Neural cell (in vitro differentiated cells): ENCODE measurements around the gene ZMAT5. TPM values are rescaled to one million over a fixed set of nuclear protein-coding genes. Genes with fewer than 3 reads are reported as not detected.

Experiments
- H2AFZ ChIP-seq: fragments of 200-600, 300-800 bp; sonication (generic), shearing (Covaris generic); 2 replicates; pipeline ENCODE4 v1.6.0; 2014; ENCODE audit warnings: low read depth, mild to moderate bottlenecking, antibody characterized with exemption, low read length, moderate library complexity
- H3F3A ChIP-seq: fragments of 200-600 bp; shearing (Covaris generic); 2 replicates; pipeline ENCODE4 v1.6.1; 2016; ENCODE audit warnings: mild to moderate bottlenecking, moderate library complexity, mixed read lengths, antibody characterized with exemption, low read length; ENCODE audit not compliant: insufficient read depth, poor library complexity, severe bottlenecking
- H3K27ac ChIP-seq: fragments of 200-600, 300-800 bp; sonication (generic), shearing (Covaris generic); 2 replicates; pipeline ENCODE4 v1.5.1; 2014; ENCODE audit warnings: mild to moderate bottlenecking, low read length, moderate library complexity
- H3K27me3 ChIP-seq: fragments of 300-800, 200-600 bp; sonication (generic), shearing (Covaris generic); 2 replicates; pipeline ENCODE4 v1.6.0; 2014; ENCODE audit warnings: mild to moderate bottlenecking, low read depth, low read length, moderate library complexity; ENCODE audit not compliant: insufficient read depth
- H3K36me3 ChIP-seq: fragments of 300-800, 200-600 bp; sonication (generic), shearing (Covaris generic); 2 replicates; pipeline ENCODE4 v1.5.1; 2014; ENCODE audit warnings: mild to moderate bottlenecking, antibody characterized with exemption, low read length, moderate library complexity; ENCODE audit not compliant: insufficient read depth
- H3K4me2 ChIP-seq: fragments of 300-800, 200-600 bp; sonication (generic), shearing (Covaris generic); 2 replicates; pipeline ENCODE4 v1.6.0; 2014; ENCODE audit warnings: mild to moderate bottlenecking, low read length
- H3K4me3 ChIP-seq: fragments of 300-800, 200-600 bp; sonication (generic), shearing (Covaris generic); 2 replicates; pipeline ENCODE4 v1.5.1; 2014; ENCODE audit warnings: mild to moderate bottlenecking, low read length, moderate library complexity
- H3K79me2 ChIP-seq: fragments of 200-600 bp; shearing (Covaris generic); replicated peaks from 2 replicates; pipeline ENCODE4 v1.6.0; 2014; ENCODE audit warnings: mild to moderate bottlenecking, low read length, moderate library complexity; ENCODE audit not compliant: insufficient read depth
- H3K9ac ChIP-seq: fragments of 300-800, 200-600 bp; sonication (generic), shearing (Covaris generic); 2 replicates; pipeline ENCODE4 v1.6.1; 2016; ENCODE audit warnings: mild to moderate bottlenecking, low read length, mixed read lengths
- H3K9me2 ChIP-seq: fragments of 200-600 bp; shearing (Covaris generic); 2 replicates; pipeline ENCODE4 v1.6.1; 2016; ENCODE audit warnings: mild to moderate bottlenecking, low read length, mixed read lengths; ENCODE audit not compliant: insufficient read depth
- H3K9me3 ChIP-seq: fragments of 200-600, 300-800 bp; sonication (generic), shearing (Covaris generic); 2 replicates; pipeline ENCODE4 v1.6.1; 2016; ENCODE audit warnings: mild to moderate bottlenecking, mixed run types, low read length, moderate library complexity, mixed read lengths
- H4K20me1 ChIP-seq: fragments of 200-600 bp; shearing (Covaris generic); 2 replicates; pipeline ENCODE4 v1.6.1; 2016; ENCODE audit warnings: mild to moderate bottlenecking, mixed run types; ENCODE audit not compliant: insufficient read depth
- EP300 ChIP-seq: fragments of 450-650 bp; conservative IDR thresholded peaks from 2 replicates; pipeline ENCODE4 v1.6.1; 2014; ENCODE audit warnings: antibody characterized with exemption, mild to moderate bottlenecking, moderate library complexity; ENCODE audit not compliant: poor library complexity, severe bottlenecking
- EZH2 ChIP-seq: fragments of 200-600, 300-800 bp; shearing (Covaris generic), sonication (generic); IDR thresholded peaks from 2 replicates; pipeline ENCODE4 v1.6.1; 2014; ENCODE audit warnings: antibody characterized with exemption, low read length, borderline replicate concordance, mild to moderate bottlenecking; ENCODE audit not compliant: insufficient read depth, poor library complexity, severe bottlenecking
- MXI1 ChIP-seq: fragments of 450-650 bp; conservative IDR thresholded peaks from 2 replicates; pipeline ENCODE4 v1.6.1; 2014; ENCODE audit warnings: antibody characterized with exemption, mild to moderate bottlenecking; ENCODE audit not compliant: poor library complexity, severe bottlenecking
- POLR2AphosphoS5 ChIP-seq: IDR thresholded peaks from 2 replicates; pipeline ENCODE4 v1.6.1; 2012
- RAD21 ChIP-seq: fragments of 450-650 bp; conservative IDR thresholded peaks from 2 replicates; pipeline ENCODE4 v1.6.1; 2014; ENCODE audit warnings: antibody characterized with exemption, mild to moderate bottlenecking, moderate library complexity
- SMC3 ChIP-seq: fragments of 450-650 bp; conservative IDR thresholded peaks from 2 replicates; pipeline ENCODE4 v1.6.1; 2014; ENCODE audit warnings: antibody characterized with exemption, mild to moderate bottlenecking, moderate library complexity; ENCODE audit not compliant: poor library complexity
- TAF1 ChIP-seq: IDR thresholded peaks from 2 replicates; pipeline ENCODE4 v1.6.1; 2012; ENCODE audit warnings: low read depth
- polyA plus RNA-seq: library from polyadenylated mRNA; depleted of rRNA; stranded (reverse); fragments of >200 nt; gene quantifications from 2 replicates; pipeline ENCODE4 v1.2.3, GENCODE V29; 2014
- TF ChIP-seq, protein P1 (sequence below): fragments of 450-650 bp; IDR thresholded peaks from 2 replicates; pipeline ENCODE4 v1.5.1; 2014; ENCODE audit warnings: antibody characterized with exemption, mild to moderate bottlenecking, moderate library complexity; ENCODE audit not compliant: poor library complexity, severe bottlenecking
- TF ChIP-seq, protein P2 (sequence below): IDR thresholded peaks from 2 replicates; pipeline ENCODE4 v1.6.1; 2012; ENCODE audit warnings: borderline replicate concordance

Gene ZMAT5
- polyA plus RNA-seq, 1 donor from 2014 or later, result 54.9 TPM

DNA sequence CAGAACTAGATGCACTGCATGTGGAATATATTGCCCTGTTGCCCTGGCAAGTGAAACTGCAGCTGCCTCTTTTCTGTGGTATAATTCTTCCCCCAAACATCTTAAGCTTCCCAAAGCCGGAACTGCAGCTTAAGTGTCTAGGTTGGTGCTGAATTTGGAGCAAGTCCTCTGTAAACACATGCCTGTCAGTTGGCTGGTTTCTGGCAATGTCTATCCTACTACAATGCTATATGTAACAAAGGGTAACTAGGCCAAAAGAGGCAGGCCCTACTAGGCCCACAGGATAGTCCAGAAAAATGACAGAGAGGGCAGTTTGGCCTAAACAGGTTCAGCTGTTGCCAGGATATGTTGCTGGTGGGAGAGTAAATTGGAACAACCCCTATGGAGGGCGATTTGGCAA lies 43.4 kb upstream of the ZMAT5 start:
- H3K27me3 ChIP-seq, result no peaks in the 10 kb centered on the region
- H3K36me3 ChIP-seq, result peaks cover 17% of the 10 kb centered on the region
- H3K9ac ChIP-seq, result no peak overlapping the region
- H2AFZ ChIP-seq, result no peak overlapping the region
- no peaks in the 10 kb centered on the region for H3K9me2 ChIP-seq
- no peaks in the 10 kb centered on the region for H3K9me3 ChIP-seq
- H3K4me3 ChIP-seq, result no peak overlapping the region
- H3F3A ChIP-seq, result no peaks in the 10 kb centered on the region
- no peaks in the 10 kb centered on the region for H4K20me1 ChIP-seq
- no peaks in the 10 kb centered on the region for H3K79me2 ChIP-seq
- H3K27ac ChIP-seq, result no peak overlapping the region
- no peak overlapping the region for H3K4me2 ChIP-seq
- TF ChIP-seq SMC3, result no peak
- TF ChIP-seq POLR2AphosphoS5, result no peak
- TF ChIP-seq EZH2, result no peak
- no peak for TF ChIP-seq EP300
- TF ChIP-seq TAF1, result no peak
- TF ChIP-seq, protein P1, sequence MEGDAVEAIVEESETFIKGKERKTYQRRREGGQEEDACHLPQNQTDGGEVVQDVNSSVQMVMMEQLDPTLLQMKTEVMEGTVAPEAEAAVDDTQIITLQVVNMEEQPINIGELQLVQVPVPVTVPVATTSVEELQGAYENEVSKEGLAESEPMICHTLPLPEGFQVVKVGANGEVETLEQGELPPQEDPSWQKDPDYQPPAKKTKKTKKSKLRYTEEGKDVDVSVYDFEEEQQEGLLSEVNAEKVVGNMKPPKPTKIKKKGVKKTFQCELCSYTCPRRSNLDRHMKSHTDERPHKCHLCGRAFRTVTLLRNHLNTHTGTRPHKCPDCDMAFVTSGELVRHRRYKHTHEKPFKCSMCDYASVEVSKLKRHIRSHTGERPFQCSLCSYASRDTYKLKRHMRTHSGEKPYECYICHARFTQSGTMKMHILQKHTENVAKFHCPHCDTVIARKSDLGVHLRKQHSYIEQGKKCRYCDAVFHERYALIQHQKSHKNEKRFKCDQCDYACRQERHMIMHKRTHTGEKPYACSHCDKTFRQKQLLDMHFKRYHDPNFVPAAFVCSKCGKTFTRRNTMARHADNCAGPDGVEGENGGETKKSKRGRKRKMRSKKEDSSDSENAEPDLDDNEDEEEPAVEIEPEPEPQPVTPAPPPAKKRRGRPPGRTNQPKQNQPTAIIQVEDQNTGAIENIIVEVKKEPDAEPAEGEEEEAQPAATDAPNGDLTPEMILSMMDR, result no peak
- TF ChIP-seq, protein P2, sequence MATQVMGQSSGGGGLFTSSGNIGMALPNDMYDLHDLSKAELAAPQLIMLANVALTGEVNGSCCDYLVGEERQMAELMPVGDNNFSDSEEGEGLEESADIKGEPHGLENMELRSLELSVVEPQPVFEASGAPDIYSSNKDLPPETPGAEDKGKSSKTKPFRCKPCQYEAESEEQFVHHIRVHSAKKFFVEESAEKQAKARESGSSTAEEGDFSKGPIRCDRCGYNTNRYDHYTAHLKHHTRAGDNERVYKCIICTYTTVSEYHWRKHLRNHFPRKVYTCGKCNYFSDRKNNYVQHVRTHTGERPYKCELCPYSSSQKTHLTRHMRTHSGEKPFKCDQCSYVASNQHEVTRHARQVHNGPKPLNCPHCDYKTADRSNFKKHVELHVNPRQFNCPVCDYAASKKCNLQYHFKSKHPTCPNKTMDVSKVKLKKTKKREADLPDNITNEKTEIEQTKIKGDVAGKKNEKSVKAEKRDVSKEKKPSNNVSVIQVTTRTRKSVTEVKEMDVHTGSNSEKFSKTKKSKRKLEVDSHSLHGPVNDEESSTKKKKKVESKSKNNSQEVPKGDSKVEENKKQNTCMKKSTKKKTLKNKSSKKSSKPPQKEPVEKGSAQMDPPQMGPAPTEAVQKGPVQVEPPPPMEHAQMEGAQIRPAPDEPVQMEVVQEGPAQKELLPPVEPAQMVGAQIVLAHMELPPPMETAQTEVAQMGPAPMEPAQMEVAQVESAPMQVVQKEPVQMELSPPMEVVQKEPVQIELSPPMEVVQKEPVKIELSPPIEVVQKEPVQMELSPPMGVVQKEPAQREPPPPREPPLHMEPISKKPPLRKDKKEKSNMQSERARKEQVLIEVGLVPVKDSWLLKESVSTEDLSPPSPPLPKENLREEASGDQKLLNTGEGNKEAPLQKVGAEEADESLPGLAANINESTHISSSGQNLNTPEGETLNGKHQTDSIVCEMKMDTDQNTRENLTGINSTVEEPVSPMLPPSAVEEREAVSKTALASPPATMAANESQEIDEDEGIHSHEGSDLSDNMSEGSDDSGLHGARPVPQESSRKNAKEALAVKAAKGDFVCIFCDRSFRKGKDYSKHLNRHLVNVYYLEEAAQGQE, result no peak
- no peak for TF ChIP-seq MXI1
- TF ChIP-seq RAD21, result no peak

DNA sequence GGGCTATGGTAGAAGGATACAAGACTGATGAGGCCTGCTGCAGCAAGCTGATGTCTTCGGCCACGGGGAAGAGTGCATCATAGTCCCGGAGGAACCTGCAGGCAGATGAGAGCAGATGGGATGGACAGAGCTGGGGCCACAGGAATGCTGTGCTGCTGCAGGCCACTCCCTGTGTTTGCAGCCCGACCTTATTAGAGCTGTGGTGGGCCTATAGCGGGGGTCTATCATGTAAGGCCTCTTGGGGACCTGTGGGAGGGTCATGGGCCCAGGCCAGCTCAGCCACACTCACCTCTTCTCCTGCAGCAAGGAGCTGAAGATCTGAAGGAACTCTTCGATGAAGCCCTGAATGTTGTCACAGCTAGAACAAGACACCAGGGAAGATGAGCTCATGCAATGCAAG lies 39.4 kb upstream of the ZMAT5 start:
- Histone ChIP-seq H3K9me3 (no peaks in the 10 kb centered on the region), H3F3A (no peaks in the 10 kb centered on the region), H3K4me2 (no peak overlapping the region), H3K79me2 (no peaks in the 10 kb centered on the region), H3K9ac (no peak overlapping the region), H3K4me3 (no peak overlapping the region), H3K36me3 (peaks cover 9% of the 10 kb centered on the region), H2AFZ (no peak overlapping the region), H3K27me3 (no peaks in the 10 kb centered on the region), H3K9me2 (no peaks in the 10 kb centered on the region), H3K27ac (no peak overlapping the region), H4K20me1 (no peaks in the 10 kb centered on the region)
- TF ChIP-seq RAD21 (no peak), MXI1 (no peak), EP300 (no peak), SMC3 (no peak), EZH2 (no peak)
- TF ChIP-seq, protein P2, result no peak
